Gastroesophageal sphincter (tissue), 3 donors: ENCODE measurements around the gene IL1RAP.

ENCODE experiments used
- CTCF ChIP-seq, 4 experiments: fragments of 200-600 bp in 2 of 4; fragments of 450-650 bp in 2 of 4; sonication (generic) in 1 of 4; IDR thresholded peaks; one replicate each; pipeline ENCODE4 v1.5.1; 2017 to 2019; ENCODE audit warnings: antibody characterized with exemption in 4 of 4, mild to moderate bottlenecking in 2 of 4, moderate library complexity in 2 of 4
- EP300 ChIP-seq: sonication (generic); formaldehyde crosslinking; IDR thresholded peaks from one replicate; pipeline ENCODE4 v1.6.1; 2017; ENCODE audit warnings: antibody characterized with exemption, mild to moderate bottlenecking
- POLR2AphosphoS5 ChIP-seq: sonication (generic); formaldehyde crosslinking; IDR thresholded peaks from one replicate; pipeline ENCODE4 v1.6.1; 2017; ENCODE audit warnings: antibody characterized with exemption

- TF ChIP-seq EP300 = no peak
- no peak for TF ChIP-seq POLR2AphosphoS5
- no peak for TF ChIP-seq CTCF (IDR thresholded peaks at IDR 0.05)
These were observed 132.1 kb downstream of the IL1RAP start for GRCh38 chr3:190645932-190646460.
